Measurements from ENCODE around the gene DLX6. TPM values are rescaled to one million over a fixed set of nuclear protein-coding genes. Genes with fewer than 3 reads are reported as not detected.

Gene DLX6
- total RNA-seq, 1 experiment from 2014 or later = 0.06 TPM

- DNase-seq (ENCODE audit: low read depth) = no peak
Observed at GRCh38 chr7:96995406-96996110, 9.8 kb upstream of the DLX6 start.

DNA sequence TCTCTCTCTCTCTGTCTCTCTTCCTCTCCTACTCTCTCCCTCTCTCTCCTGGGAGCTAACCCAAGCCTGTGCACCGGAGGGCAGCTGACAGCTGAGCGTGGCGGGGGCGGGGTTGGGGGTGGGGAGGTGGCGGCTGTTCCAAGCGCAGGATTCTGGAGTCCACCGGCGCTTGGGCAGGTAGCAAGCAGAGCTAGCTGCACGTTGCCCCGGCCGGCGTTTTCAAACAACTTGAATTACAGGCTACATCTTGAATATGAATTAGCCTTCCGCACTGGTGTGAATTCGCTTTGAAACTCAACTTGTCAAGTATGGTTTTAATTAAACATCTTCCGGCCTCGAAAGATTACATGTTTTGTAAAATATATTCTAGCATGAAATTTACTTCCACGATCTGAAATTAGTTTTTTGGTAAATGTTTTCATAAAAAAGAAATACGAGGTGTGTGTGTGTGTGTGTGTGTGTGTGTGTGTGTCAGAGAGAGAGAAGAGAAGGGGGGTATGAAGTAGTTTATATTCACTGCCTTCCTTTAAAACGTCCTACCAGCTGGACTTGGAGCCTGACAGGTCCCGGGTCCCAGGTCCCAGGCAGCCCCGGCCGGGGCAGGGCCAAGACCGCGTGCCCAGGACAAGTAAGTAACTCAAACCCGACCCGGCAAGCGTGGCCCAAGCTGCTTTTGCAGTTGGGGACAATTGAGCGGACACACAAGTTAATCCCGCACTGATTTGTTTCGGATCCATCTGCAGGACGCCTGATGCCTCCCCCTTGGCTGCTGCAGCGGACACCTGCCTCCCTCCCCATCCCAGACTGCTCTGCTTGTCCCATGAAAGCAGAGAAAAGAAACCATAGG lies 9.0 kb upstream of the DLX6 start:
- no peak for DNase-seq (ENCODE audit: low read depth)

GRCh38 chr7:96996958-96997511 lies 8.3 kb upstream of the DLX6 start:
- DNase-seq (ENCODE audit: low read depth) = no peak

- no peak for DNase-seq (ENCODE audit: low read depth)
Observed at GRCh38 chr7:96997512-96998032, 7.8 kb upstream of the DLX6 start.

GRCh38 chr7:96998333-96998732 lies 7.0 kb upstream of the DLX6 start:
- no peak for DNase-seq (ENCODE audit: low read depth)

DNA sequence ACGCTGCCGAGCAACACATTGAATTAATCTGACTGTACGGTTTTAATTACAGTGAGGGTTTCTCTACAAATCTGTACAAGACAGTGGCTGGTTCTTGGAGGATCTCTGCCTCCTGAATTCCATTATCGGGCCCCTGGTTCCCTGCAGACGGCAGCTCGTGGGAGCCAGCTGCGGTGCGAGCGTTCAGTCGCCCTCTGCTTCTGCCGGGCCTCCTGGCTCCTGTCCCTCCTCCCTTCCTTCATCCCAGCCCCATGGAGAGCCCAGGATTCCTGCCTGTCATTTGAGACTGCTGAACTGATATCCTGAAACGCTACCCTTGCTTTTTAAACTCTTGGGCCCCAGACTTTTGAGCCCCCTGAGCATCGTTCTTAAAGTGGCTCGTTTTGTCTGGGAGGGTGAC lies 6.6 kb upstream of the DLX6 start:
- no peak for DNase-seq (ENCODE audit: low read depth)

DNA sequence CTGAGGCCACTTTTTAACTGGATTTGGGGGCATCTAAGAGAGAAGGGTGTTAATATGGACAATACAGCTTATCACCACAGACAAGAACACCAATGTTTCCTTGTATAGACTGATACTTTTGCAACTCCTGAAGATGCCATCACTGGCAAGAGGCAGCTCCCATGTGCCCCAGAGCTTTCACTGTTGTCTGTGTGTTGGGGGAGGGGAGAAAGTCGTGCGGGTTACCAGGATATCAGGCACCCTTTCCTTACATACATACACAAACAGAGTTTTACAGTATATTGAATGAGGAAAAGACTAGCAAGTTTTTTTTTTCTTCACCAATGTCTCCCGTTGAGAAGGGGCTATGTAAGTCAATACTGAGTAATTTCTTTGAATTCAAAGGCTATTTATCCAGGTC lies 4.1 kb upstream of the DLX6 start:
- DNase-seq (ENCODE audit: low read depth) = no peak

DNA sequence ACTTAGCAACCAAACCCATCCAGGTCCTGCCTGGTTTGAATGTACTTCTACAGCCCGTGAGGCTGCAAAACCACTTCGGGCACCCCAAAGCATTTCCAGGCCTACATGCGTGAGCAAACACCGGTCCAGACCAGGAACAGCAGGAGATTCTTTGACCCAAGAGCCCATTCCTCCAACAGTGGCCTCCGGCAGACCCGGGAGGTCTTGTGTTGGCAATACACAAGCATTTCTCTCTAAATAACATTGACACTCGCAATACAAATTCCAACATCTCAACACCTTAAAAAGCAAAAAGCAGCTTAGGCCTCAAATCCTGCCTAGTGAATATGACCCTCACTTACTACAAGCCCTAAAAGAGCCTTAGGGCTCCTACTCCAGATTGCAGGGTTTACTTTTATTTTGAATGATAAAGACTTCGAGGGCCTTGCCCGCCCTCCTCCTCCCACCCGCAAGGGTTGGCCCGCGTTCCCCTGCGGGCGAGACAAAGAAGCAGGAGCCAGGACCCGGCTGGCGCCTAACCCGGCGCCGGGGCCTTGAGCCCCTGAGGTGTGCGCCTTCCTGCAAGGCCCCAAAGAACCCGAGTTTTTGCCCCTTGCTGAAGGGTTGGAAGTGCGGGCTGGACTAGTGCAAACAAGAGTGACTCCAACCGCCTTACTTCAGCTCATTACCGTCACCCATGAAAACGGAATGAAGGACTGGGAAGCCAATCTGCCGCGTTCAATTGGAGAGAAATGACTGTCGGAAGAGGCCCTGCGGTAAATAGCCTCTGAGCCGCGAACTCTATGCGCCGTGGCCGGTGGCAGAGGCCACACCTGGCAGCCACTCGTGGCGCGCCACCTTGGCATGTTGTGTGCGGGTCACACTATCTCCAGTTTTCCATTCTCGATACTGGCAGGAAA lies 3.4 kb upstream of the DLX6 start:
- no peak for DNase-seq (ENCODE audit: low read depth)

- DNase-seq (ENCODE audit: low read depth) = no peak
Observed at GRCh38 chr7:97002555-97003261, 2.6 kb upstream of the DLX6 start.

- no peak for DNase-seq (ENCODE audit: low read depth)
Observed at GRCh38 chr7:97003262-97004246, 1.8 kb upstream of the DLX6 start.

GRCh38 chr7:97004247-97005182 lies 838 bp upstream of the DLX6 start:
- DNase-seq (ENCODE audit: low read depth) = no peak

- peak; percentile 44 for DNase-seq (ENCODE audit: low read depth)
Observed at GRCh38 chr7:97006055-97006815, 882 bp downstream of the DLX6 start.

DNA sequence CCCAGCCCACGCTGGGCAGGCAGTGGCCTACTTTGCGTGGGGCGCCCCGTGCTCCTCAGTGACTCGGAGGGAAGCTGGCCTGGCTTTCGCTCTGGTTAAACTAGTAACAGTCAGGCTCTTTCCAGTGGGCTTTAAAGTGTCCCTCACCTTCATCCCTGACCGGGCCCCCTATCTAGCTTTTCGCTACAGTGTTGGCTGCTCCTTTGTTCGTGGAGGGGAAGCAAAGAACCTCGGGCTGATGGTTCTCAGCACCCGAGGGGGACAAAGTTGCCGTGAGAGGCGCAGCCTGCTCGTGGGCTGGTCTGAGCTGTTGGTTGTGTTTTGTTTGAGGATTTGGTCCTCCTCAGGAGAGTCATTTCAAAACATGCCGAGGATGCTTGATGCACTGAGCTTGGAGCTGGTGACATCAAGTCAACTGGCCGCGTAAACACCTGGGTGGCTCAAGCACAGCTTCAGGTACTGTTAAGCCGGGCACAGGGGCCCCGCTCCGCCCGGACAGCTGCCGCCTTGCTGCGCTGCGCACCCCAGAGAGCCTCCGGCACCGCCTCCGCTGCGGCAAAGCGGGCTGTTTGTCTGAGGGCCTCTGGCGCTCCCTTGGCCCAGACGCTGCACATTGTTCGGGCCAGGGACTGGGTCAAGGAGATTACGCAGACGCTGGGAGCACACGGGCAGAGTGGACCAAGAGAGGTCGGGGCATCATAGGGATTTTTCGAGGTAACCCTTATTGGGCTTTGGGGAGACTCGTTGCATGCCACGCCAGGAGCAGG lies 1.6 kb downstream of the DLX6 start:
- DNase-seq (ENCODE audit: low read depth) = no peak

GRCh38 chr7:97007583-97007861 lies 2.2 kb downstream of the DLX6 start:
- no peak for DNase-seq (ENCODE audit: low read depth)

DNA sequence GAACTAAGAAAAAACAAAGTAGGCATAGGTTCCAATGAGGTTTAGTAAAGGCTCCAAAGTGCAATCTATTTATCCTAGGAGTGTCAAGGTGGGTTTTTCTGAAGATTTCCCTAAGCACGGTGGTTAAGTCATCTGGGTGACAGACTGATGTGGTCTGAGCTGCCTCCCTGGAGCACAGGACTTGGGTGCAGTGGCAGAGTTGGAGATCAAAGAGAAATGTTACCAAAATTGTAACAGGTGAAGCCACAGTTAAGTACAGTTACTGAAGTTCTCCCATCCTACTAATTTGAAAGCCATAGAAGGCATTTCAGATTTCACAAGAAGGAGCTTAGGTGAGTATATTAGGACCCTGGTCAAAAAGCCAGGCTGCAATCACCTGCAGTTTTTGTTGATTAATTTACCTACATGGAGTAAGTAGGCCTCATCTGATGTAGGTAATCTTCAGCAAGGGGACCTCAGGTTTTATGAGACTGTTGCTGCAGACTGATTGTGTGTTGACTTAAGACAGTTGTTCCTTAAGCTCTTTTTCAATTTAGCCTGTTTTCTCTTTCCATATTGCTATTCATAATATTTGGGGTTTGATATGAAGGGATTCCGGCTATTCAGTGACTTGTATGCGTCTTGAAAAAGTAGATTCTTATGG lies 3.0 kb downstream of the DLX6 start:
- DNase-seq (ENCODE audit: low read depth) = no peak

All from LHCN-M2 (cell line).